ENCODE data around the gene CCDC188.

GRCh38 chr22:20117633-20118299 lies 33.1 kb downstream of the CCDC188 start:
- TF ChIP-seq CTCF (IDR thresholded peaks at IDR 0.05; ENCODE audit: poor library complexity, severe bottlenecking) (no peak), EP300 (conservative IDR thresholded peaks at IDR 0.05; ENCODE audit: poor library complexity, severe bottlenecking) (no peak), POLR2AphosphoS5 (IDR thresholded peaks at IDR 0.05) (no peak), EZH2 (IDR thresholded peaks at IDR 0.05; ENCODE audit: borderline replicate concordance, insufficient read depth, low read length, poor library complexity, severe bottlenecking) (no peak), TAF1 (IDR thresholded peaks at IDR 0.05; ENCODE audit: low read depth) (no peak), RAD21 (conservative IDR thresholded peaks at IDR 0.05) (no peak), MXI1 (conservative IDR thresholded peaks at IDR 0.05; ENCODE audit: poor library complexity, severe bottlenecking) (no peak), SMC3 (conservative IDR thresholded peaks at IDR 0.05; ENCODE audit: poor library complexity) (no peak)

Measured in neural cell (in vitro differentiated cells).